A549 (cell line): ENCODE results near the gene PODNL1. TPM values are rescaled to one million over a fixed set of nuclear protein-coding genes. Genes with fewer than 3 reads are reported as not detected.

Experiments
- ATAC-seq, 2 experiments: fragments of 200-7000 bp in 1 of 2; fragments of >200 bp in 1 of 2; cut with Nextera tagmentation in 1 of 2; cut with Tn5 transposase in 1 of 2; 3 replicates each; pipeline versions ENCODE4 v1.8.0 to v1.9.1; 2018 to 2020; ENCODE audit warnings: mild to moderate bottlenecking in 1 of 2, moderate library complexity in 1 of 2
- CTCF ChIA-PET: fragments of 300-600 bp; sonication (Branson Sonifier 250); formaldehyde crosslinking; extraction: SDS; loops from one replicate; lab custom pipeline; 2021; ENCODE audit warnings: antibody characterized with exemption, inconsistent platforms; lab: Yijun Ruan, JAX
- POLR2A ChIA-PET: fragments of 350-600 bp; formaldehyde crosslinking; extraction: SDS; loops from one replicate; lab custom pipeline; 2021; ENCODE audit warnings: antibody characterized with exemption, inconsistent platforms; lab: Yijun Ruan, JAX
- DNase-seq, 2 experiments: peaks; one replicate each; pipeline versions ENCODE4 v3.0.0 to v3.0.0-alpha.2; 2011 to 2016; ENCODE audit warnings: low read depth in 1 of 2, low spot score in 1 of 2
- FAIRE-seq: peaks from 2 replicates; lab custom pipeline; 2011; peaks lifted over from hg19 to GRCh38; lab: Jason Lieb, UNC
- H3K27ac ChIP-seq, 2 experiments: fragments of >200 bp; sonication (Bioruptor Twin); formaldehyde crosslinking; 3 replicates each; pipeline ENCODE4 v1.5.1; 2016 to 2017
- H3K4me1 ChIP-seq: fragments of >200 bp; sonication (Bioruptor Twin); formaldehyde crosslinking; 3 replicates; pipeline ENCODE4 v1.6.1; 2016
- H3K4me2 ChIP-seq: fragments of >200 bp; sonication (Bioruptor Twin); formaldehyde crosslinking; 3 replicates; pipeline ENCODE4 v1.6.1; 2016
- H3K4me3 ChIP-seq: fragments of >200 bp; sonication (Bioruptor Twin); formaldehyde crosslinking; 3 replicates; pipeline ENCODE4 v1.5.1; 2016
- H3K9me3 ChIP-seq: fragments of >200 bp; sonication (Bioruptor Twin); formaldehyde crosslinking; 3 replicates; pipeline ENCODE4 v1.6.1; 2016
- CBX8 ChIP-seq: fragments of 200-600 bp; sonication (generic); IDR thresholded peaks from 2 replicates; pipeline ENCODE4 v1.6.1; 2016
- CEBPB ChIP-seq, 2 experiments: fragments of >200 bp in 1 of 2; sonication (Bioruptor Twin) in 1 of 2; formaldehyde crosslinking in 1 of 2; IDR thresholded peaks; 2 replicates each; pipeline ENCODE4 v1.6.1; 2012 to 2016
- CHD4 ChIP-seq: fragments of 200-600 bp; sonication (generic); IDR thresholded peaks from 2 replicates; pipeline ENCODE4 v1.6.1; 2016; ENCODE audit warnings: antibody characterized with exemption, mild to moderate bottlenecking, borderline replicate concordance
- FOSB ChIP-seq: fragments of 250-450 bp; sonication (Bioruptor Pico); IDR thresholded peaks from 2 replicates; pipeline ENCODE4 v1.5.0; 2020; ENCODE audit warnings: mild to moderate bottlenecking, moderate library complexity
- FOSL2 ChIP-seq, 2 experiments: fragments of 450-650 bp in 1 of 2; fragments of >200 bp in 1 of 2; sonication (Bioruptor Twin) in 1 of 2; formaldehyde crosslinking; IDR thresholded peaks; 2 replicates each; pipeline versions ENCODE4 v1.5.0 to v1.6.1; 2016 to 2020; ENCODE audit warnings: mild to moderate bottlenecking in 1 of 2, moderate library complexity in 1 of 2
- HOXB13 ChIP-seq: fragments of 250-450 bp; sonication (Bioruptor Pico); IDR thresholded peaks from 2 replicates; pipeline ENCODE4 v1.5.0; 2020; ENCODE audit warnings: low read depth, mild to moderate bottlenecking, moderate library complexity
- HOXB5 ChIP-seq: fragments of 250-450 bp; sonication (Bioruptor Pico); IDR thresholded peaks from 2 replicates; pipeline ENCODE4 v1.5.0; 2020; ENCODE audit warnings: mild to moderate bottlenecking, moderate library complexity
- JUNB ChIP-seq: fragments of >200 bp; sonication (Bioruptor Twin); formaldehyde crosslinking; IDR thresholded peaks from 2 replicates; pipeline ENCODE4 v1.6.1; 2016
- MAZ ChIP-seq: fragments of 150-350 bp; IDR thresholded peaks from 2 replicates; pipeline ENCODE4 v1.6.1; 2014; ENCODE audit warnings: antibody characterized with exemption, low read depth, low read length, borderline replicate concordance
- NPAS2 ChIP-seq: fragments of 250-450 bp; sonication (Bioruptor Pico); IDR thresholded peaks from 2 replicates; pipeline ENCODE4 v1.8.0; 2022; ENCODE audit warnings: mild to moderate bottlenecking, moderate library complexity, borderline replicate concordance
- NR3C1 ChIP-seq: fragments of >200 bp; sonication (Bioruptor Twin); formaldehyde crosslinking; IDR thresholded peaks from 3 replicates; pipeline ENCODE4 v1.6.1; 2017
- RARB ChIP-seq: fragments of 250-450 bp; sonication (Bioruptor Pico); IDR thresholded peaks from 2 replicates; pipeline ENCODE4 v1.8.0; 2021; ENCODE audit warnings: mild to moderate bottlenecking, moderate library complexity
- ZC3H11A ChIP-seq: fragments of 450-650 bp; IDR thresholded peaks from 2 replicates; pipeline ENCODE4 v1.6.1; 2014; ENCODE audit warnings: antibody characterized with exemption, mild to moderate bottlenecking
- WGBS: methylation state at CpG from one replicate; pipeline ENCODE4 v1.1.6; 2017; ENCODE audit errors: missing lambda C conversion rate; 5-methylcytosine and 5-hydroxymethylcytosine counted together
- polyA plus RNA-seq, 4 experiments: library from polyadenylated mRNA; depleted of rRNA in 3 of 4; stranded (reverse); fragments of >200 nt; fragmentation: RNase III in 1 of 4; extraction: RNeasy Plus Mini Kit Qiagen cat#74134 plus additional on column Dnase treatment in 1 of 4; gene quantifications; 2 replicates in 3 of 4; 3 replicates in 1 of 4; pipeline ENCODE4 v1.2.3, GENCODE V29; 2011 to 2017
- TF ChIP-seq, protein P1 (sequence below): IDR thresholded peaks from 2 replicates; pipeline ENCODE4 v1.6.1; 2012
- TF ChIP-seq, protein P2 (sequence below): fragments of >200 bp; sonication (Bioruptor Twin); formaldehyde crosslinking; IDR thresholded peaks from 3 replicates; pipeline ENCODE4 v1.6.1; 2016
- TF ChIP-seq, protein P3 (sequence below): fragments of 450-650 bp; IDR thresholded peaks from 2 replicates; pipeline ENCODE4 v1.6.1; 2014; ENCODE audit warnings: antibody characterized with exemption

Gene PODNL1
- polyA plus RNA-seq, 2 of the 4 experiments (the other 2 are of a cell fraction): 0.79 to 1.3 TPM

DNA sequence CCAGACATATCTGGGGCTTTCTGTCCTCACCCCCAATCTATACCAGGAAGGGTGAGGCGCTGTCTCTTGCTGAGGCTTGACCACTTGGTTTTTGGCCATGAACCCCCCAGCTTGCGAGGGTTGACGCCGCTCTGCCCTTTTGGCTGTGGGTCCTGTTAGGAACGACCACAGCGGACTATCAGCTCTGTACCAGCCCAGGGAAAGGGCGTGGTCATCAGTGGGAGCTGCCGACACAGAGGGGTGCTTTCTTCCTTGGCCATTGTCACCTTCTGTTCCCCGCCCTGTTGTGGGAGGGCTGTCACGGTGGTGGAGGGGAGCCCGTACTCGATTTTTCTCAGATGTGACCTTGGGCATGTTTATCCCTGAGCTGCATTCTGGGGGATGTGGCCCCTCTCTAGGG lies 19.8 kb upstream of the PODNL1 start:
- ChIA-PET CTCF (interaction anchor here (1.1 to 1.6 kb wide), 2 partner anchors 19 to 99 kb away, joined by 3 read pairs; no protein-coding TSS in a partner anchor), POLR2A (no interaction called here)
- no peak for FAIRE-seq
- H3K4me1 ChIP-seq: peaks cover 5% of the 10 kb centered on the region; the same call in 1 of the 3 replicates
- 85% methylated on average over 12 of the region's 12 CpGs for WGBS
- no peak overlapping the region for H3K4me3 ChIP-seq
- DNase-seq: no peak
- no peak for TF ChIP-seq NR3C1
- no peak for TF ChIP-seq HOXB13 (CRISPR knock-in tag)
- no peak for TF ChIP-seq JUNB
- no peak for TF ChIP-seq CHD4
- TF ChIP-seq RARB (CRISPR knock-in tag): no peak
- no peak for TF ChIP-seq CBX8
- TF ChIP-seq, protein P1, sequence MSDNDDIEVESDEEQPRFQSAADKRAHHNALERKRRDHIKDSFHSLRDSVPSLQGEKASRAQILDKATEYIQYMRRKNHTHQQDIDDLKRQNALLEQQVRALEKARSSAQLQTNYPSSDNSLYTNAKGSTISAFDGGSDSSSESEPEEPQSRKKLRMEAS: no peak
- no peak for TF ChIP-seq ZC3H11A
- TF ChIP-seq, protein P2, sequence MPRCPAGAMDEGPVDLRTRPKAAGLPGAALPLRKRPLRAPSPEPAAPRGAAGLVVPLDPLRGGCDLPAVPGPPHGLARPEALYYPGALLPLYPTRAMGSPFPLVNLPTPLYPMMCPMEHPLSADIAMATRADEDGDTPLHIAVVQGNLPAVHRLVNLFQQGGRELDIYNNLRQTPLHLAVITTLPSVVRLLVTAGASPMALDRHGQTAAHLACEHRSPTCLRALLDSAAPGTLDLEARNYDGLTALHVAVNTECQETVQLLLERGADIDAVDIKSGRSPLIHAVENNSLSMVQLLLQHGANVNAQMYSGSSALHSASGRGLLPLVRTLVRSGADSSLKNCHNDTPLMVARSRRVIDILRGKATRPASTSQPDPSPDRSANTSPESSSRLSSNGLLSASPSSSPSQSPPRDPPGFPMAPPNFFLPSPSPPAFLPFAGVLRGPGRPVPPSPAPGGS: no peak
- no peak overlapping the region for H3K27ac ChIP-seq
- H3K4me2 ChIP-seq: no peak overlapping the region
- no peaks in the 10 kb centered on the region for H3K9me3 ChIP-seq
- ATAC-seq: no peak

DNA sequence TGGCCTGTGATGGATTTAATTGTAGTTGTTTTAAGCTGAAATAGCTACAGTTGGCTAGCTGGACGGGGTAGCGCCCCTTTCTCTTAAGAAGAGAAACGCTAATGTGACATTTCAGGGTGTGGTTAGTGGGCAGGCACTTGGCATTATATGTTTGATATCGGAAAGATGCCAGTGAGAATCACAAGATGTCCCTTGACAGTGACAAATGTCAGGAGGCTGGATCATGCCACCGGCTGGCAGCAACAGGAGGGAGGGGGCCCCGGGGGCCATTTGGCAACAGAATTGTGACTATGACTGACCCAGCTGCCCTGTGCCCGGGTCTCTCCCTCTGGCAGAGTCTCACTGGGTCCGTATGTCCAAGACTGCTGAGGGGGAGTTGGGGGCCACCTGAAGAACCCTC lies 18.8 kb upstream of the PODNL1 start:
- no peak for FAIRE-seq
- 85% methylated on average over 7 of the region's 8 CpGs for WGBS
- Histone ChIP-seq H3K4me1 (peaks cover 5% of the 10 kb centered on the region; the same call in 1 of the 3 replicates), H3K9me3 (no peaks in the 10 kb centered on the region), H3K4me2 (no peak overlapping the region), H3K4me3 (no peak overlapping the region)
- ChIA-PET CTCF (interaction anchor here (0.6 to 0.8 kb wide), 2 partner anchors 16 to 75 kb away, joined by 3 to 5 read pairs; partner anchors contain the start of gene IL27RA), POLR2A (no interaction called here)
- no peak for ATAC-seq
- DNase-seq: no peak
- no peak for TF ChIP-seq NR3C1
- TF ChIP-seq, protein P3, sequence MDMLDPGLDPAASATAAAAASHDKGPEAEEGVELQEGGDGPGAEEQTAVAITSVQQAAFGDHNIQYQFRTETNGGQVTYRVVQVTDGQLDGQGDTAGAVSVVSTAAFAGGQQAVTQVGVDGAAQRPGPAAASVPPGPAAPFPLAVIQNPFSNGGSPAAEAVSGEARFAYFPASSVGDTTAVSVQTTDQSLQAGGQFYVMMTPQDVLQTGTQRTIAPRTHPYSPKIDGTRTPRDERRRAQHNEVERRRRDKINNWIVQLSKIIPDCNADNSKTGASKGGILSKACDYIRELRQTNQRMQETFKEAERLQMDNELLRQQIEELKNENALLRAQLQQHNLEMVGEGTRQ: no peak
- TF ChIP-seq, all 56 proteins: peak for 0
- H3K27ac ChIP-seq: no peak overlapping the region

DNA sequence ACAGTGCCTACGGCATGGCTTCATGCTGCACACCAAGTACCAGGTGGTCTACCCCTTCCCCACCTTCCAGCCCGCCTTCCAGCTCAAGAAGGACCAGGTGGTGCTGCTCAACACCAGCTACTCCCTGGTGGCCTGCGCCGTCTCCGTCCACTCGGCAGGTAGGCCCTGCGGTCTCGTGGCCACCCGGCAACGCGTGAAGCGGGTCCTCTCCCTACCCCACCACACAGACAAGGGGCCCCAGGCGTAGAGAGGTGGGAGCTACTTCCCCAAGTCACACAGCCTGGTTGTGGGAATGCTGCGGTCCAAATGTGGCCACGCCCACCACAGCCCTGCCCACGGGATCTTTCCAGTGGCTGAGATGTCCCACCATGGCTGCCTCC lies 18.1 kb upstream of the PODNL1 start:
- Histone ChIP-seq H3K4me3 (no peak overlapping the region), H3K4me2 (no peak overlapping the region), H3K4me1 (peaks cover 8% of the 10 kb centered on the region; the same call in 1 of the 3 replicates), H3K27ac (no peak overlapping the region), H3K9me3 (no peaks in the 10 kb centered on the region)
- CTCF ChIA-PET: interaction anchor here (0.6 to 0.8 kb wide), 2 partner anchors 16 to 76 kb away, joined by 3 to 5 read pairs; partner anchors contain the start of gene IL27RA
- 98% methylated on average over 10 of the region's 16 CpGs for WGBS
- TF ChIP-seq CEBPB (IDR thresholded peaks at IDR 0.05): no peak
- no peak for TF ChIP-seq MAZ
- no peak for TF ChIP-seq FOSL2 (IDR thresholded peaks at IDR 0.05)
- no peak for TF ChIP-seq FOSL2 (CRISPR knock-in tag; IDR thresholded peaks at IDR 0.05)
- TF ChIP-seq FOSB (CRISPR knock-in tag): no peak
- no peak for TF ChIP-seq CHD4
- TF ChIP-seq NPAS2 (CRISPR knock-in tag): no peak
- TF ChIP-seq, protein P1: no peak
- no peak for TF ChIP-seq HOXB5 (CRISPR knock-in tag)
- ATAC-seq: no peak
- POLR2A ChIA-PET: no interaction called here
- no peak for DNase-seq
- FAIRE-seq: no peak
